ENCODE data around the gene NKX6-1.
A peak's percentile ranks its signal among the peaks of the same experiment; 100 is the strongest.

Gene NKX6-1

GRCh38 chr4:84498935-84499623 lies at the start of gene NKX6-1:
TSS of gene NKX6-1 (minus strand) at chr4:84499292. CDS start at chr4:84498228, 1,064 bp downstream.
- peak; percentile 83 to 84 for DNase-seq

GRCh38 chr4:84547211-84547610 lies 48.1 kb upstream of the NKX6-1 start:
- no peak for DNase-seq

- no peak for DNase-seq
Measured at GRCh38 chr4:84545093-84545492, 46.0 kb upstream of the NKX6-1 start.

- no peak for DNase-seq
Measured at GRCh38 chr4:84535901-84536300, 36.8 kb upstream of the NKX6-1 start.

- no peak for DNase-seq
Measured at GRCh38 chr4:84531689-84532088, 32.6 kb upstream of the NKX6-1 start.

GRCh38 chr4:84530871-84531270 lies 31.8 kb upstream of the NKX6-1 start:
- peak in 1 of 2 experiments; percentile 0 for DNase-seq

- DNase-seq, result no peak
Measured at GRCh38 chr4:84530454-84530853, 31.4 kb upstream of the NKX6-1 start.

GRCh38 chr4:84529169-84529751 lies 30.2 kb upstream of the NKX6-1 start:
- DNase-seq, result peak in 1 of 2 experiments; percentile 14

GRCh38 chr4:84527391-84527790 lies 28.3 kb upstream of the NKX6-1 start:
- DNase-seq, result no peak

GRCh38 chr4:84515075-84515474 lies 16.0 kb upstream of the NKX6-1 start:
- DNase-seq, result no peak

GRCh38 chr4:84512277-84512676 lies 13.2 kb upstream of the NKX6-1 start:
- no peak for DNase-seq

- DNase-seq, result no peak
Measured at GRCh38 chr4:84511703-84512102, 12.6 kb upstream of the NKX6-1 start.

GRCh38 chr4:84507941-84508340 lies 8.8 kb upstream of the NKX6-1 start:
- DNase-seq, result no peak

GRCh38 chr4:84504821-84505220 lies 5.7 kb upstream of the NKX6-1 start:
- DNase-seq, result no peak

- peak; percentile 3 to 58 for DNase-seq
Measured at GRCh38 chr4:84503495-84504437, 4.7 kb upstream of the NKX6-1 start.

- DNase-seq, result no peak
Measured at GRCh38 chr4:84502955-84503373, 3.9 kb upstream of the NKX6-1 start.

- no peak for DNase-seq
Measured at GRCh38 chr4:84502333-84502954, 3.4 kb upstream of the NKX6-1 start.

- no peak for DNase-seq
Measured at GRCh38 chr4:84501721-84502267, 2.7 kb upstream of the NKX6-1 start.

GRCh38 chr4:84501202-84501503 lies 2.1 kb upstream of the NKX6-1 start:
- no peak for DNase-seq

- DNase-seq, result no peak
Measured at GRCh38 chr4:84500386-84501201, 1.5 kb upstream of the NKX6-1 start.

- DNase-seq, result no peak
Measured at GRCh38 chr4:84499624-84499982, 511 bp upstream of the NKX6-1 start.

Data from SW 1271 (cell line).